ENCODE data around the gene OBSL1.

OBSL1 gene

GRCh38 chr2:219596954-219597551, 25.7 kb upstream of the OBSL1 start:
- DNase-seq: no peak

GRCh38 chr2:219595256-219595655, 23.9 kb upstream of the OBSL1 start:
- no peak for DNase-seq

- DNase-seq: no peak
Observed at GRCh38 chr2:219593154-219593553, 21.8 kb upstream of the OBSL1 start.

- no peak for DNase-seq
Observed at GRCh38 chr2:219592736-219593135, 21.4 kb upstream of the OBSL1 start.

GRCh38 chr2:219591091-219591490, 19.8 kb upstream of the OBSL1 start:
- DNase-seq: no peak

- no peak for DNase-seq
Observed at GRCh38 chr2:219581346-219581745, 10.0 kb upstream of the OBSL1 start.

- no peak for DNase-seq
Observed at GRCh38 chr2:219578811-219579613, 7.7 kb upstream of the OBSL1 start.

GRCh38 chr2:219576505-219577388, 5.4 kb upstream of the OBSL1 start:
- no peak for DNase-seq

- DNase-seq: no peak
Observed at GRCh38 chr2:219575566-219576504, 4.5 kb upstream of the OBSL1 start.

GRCh38 chr2:219574484-219575311, 3.4 kb upstream of the OBSL1 start:
- no peak for DNase-seq

GRCh38 chr2:219573166-219573565, 1.8 kb upstream of the OBSL1 start:
- no peak for DNase-seq

- DNase-seq: no peak
Observed at GRCh38 chr2:219572237-219573001, 1.1 kb upstream of the OBSL1 start, which contains the start of gene INHA. Gene INHA, plus strand, starts transcription at chr2:219572310. Its CDS starts 65 bp downstream, at chr2:219572375.

- no peak for DNase-seq
Observed at GRCh38 chr2:219570924-219571310, 422 bp downstream of the OBSL1 start.

- no peak for DNase-seq
Observed at GRCh38 chr2:219570194-219570923, 980 bp downstream of the OBSL1 start.

- no peak for DNase-seq
Observed at GRCh38 chr2:219569635-219570034, 1.7 kb downstream of the OBSL1 start.

- DNase-seq: no peak
Observed at GRCh38 chr2:219569041-219569440, 2.3 kb downstream of the OBSL1 start.

GRCh38 chr2:219567791-219568361, 3.5 kb downstream of the OBSL1 start:
- DNase-seq: no peak

GRCh38 chr2:219567131-219567530, 4.2 kb downstream of the OBSL1 start:
- DNase-seq: no peak

- no peak for DNase-seq
Observed at GRCh38 chr2:219566640-219567039, 4.7 kb downstream of the OBSL1 start.
